Brain microvascular endothelial cell (primary cell): Measurements from ENCODE around the gene TMEM38A.
A peak's percentile ranks its signal among the peaks of the same experiment; 100 is the strongest.
"Not testable (repeated sequence)": the region's sequence is repeated elsewhere in the genome, so short reads cannot be mapped to it uniquely, and the experiment has no call there.

ENCODE experiments used
- DNase-seq: peaks from one replicate; pipeline ENCODE4 v3.0.0-alpha.2; 2020
- H3K27ac ChIP-seq: fragments of 250-450 bp; sonication (Bioruptor Pico); 2 replicates; pipeline ENCODE4 v1.5.1; 2020; ENCODE audit warnings: mild to moderate bottlenecking, moderate library complexity
- H3K27me3 ChIP-seq: fragments of 250-450 bp; sonication (Bioruptor Pico); replicated peaks from 2 replicates; pipeline ENCODE4 v1.5.1; 2020; ENCODE audit warnings: mild to moderate bottlenecking
- H3K36me3 ChIP-seq: fragments of 250-450 bp; sonication (Bioruptor Pico); replicated peaks from 2 replicates; pipeline ENCODE4 v1.5.1; 2020; ENCODE audit warnings: mild to moderate bottlenecking
- H3K4me3 ChIP-seq: 2 replicates; pipeline ENCODE4 v1.5.1; 2011; ENCODE audit warnings: low read depth, mild to moderate bottlenecking, control low read depth, low read length, moderate library complexity
- in situ Hi-C: cut with HindIII; loops from 2 replicates; pipeline ENCODE4 v1.10.0; 2017; ENCODE audit warnings: low sequenced_read_pairs, low pct_ligation_motif_present
- TF ChIP-seq, protein P1 (sequence below): IDR thresholded peaks from 2 replicates; pipeline ENCODE4 v1.5.1; 2011; ENCODE audit warnings: low read depth, mild to moderate bottlenecking, moderate library complexity, low read length, control low read depth, inconsistent platforms; ENCODE audit errors: missing control alignments

TMEM38A gene

DNA sequence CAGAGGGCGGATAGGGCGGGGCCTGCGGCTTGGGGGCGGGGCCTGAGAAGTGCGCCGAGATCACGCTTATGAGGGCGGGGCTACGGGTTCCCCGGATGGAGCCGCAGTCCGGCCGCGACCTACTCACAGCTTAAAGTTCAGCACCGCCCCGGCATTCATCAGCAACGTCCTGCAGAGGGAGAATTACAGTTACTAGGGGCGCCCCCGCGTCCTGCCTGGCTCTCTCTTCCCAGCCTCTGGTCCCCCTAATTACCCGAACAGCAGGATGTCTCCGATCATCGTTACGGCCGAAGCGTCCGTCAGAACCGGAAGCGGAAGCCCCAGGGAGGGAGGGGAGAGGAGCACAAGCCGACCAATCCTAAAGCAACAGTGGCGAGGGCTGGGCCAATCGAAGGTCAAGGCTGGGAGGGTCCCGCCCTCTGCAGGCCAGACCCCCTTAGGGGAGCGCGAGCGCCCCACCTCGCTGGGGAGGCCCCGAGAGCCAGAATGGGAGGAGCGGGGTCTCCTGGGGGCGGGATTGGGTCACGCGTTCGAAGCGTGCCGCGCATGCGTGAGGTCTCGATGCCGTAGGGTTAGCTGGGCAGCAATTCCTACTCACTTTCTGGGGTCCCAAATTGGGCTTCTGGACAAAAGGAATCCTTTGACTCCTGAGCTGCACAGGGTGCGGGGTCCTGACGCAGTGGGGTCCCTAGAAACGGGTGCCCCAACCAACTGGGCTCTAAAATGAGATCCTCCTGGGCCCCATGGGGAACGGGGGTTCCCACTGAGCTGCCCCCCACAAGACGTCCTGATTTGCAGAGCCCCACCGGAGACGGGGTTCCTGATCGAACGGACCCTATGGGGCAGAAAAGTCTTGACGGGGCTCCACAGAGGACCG lies 869 bp upstream of the TMEM38A start, which contains the start of gene SMIM7:
TSS of gene SMIM7 (minus strand) at position 313 of the 877 bp plus-strand sequence. CDS start at position 279, 34 bp downstream.
- TF ChIP-seq, protein P1, sequence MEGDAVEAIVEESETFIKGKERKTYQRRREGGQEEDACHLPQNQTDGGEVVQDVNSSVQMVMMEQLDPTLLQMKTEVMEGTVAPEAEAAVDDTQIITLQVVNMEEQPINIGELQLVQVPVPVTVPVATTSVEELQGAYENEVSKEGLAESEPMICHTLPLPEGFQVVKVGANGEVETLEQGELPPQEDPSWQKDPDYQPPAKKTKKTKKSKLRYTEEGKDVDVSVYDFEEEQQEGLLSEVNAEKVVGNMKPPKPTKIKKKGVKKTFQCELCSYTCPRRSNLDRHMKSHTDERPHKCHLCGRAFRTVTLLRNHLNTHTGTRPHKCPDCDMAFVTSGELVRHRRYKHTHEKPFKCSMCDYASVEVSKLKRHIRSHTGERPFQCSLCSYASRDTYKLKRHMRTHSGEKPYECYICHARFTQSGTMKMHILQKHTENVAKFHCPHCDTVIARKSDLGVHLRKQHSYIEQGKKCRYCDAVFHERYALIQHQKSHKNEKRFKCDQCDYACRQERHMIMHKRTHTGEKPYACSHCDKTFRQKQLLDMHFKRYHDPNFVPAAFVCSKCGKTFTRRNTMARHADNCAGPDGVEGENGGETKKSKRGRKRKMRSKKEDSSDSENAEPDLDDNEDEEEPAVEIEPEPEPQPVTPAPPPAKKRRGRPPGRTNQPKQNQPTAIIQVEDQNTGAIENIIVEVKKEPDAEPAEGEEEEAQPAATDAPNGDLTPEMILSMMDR = peak; percentile 20

DNA sequence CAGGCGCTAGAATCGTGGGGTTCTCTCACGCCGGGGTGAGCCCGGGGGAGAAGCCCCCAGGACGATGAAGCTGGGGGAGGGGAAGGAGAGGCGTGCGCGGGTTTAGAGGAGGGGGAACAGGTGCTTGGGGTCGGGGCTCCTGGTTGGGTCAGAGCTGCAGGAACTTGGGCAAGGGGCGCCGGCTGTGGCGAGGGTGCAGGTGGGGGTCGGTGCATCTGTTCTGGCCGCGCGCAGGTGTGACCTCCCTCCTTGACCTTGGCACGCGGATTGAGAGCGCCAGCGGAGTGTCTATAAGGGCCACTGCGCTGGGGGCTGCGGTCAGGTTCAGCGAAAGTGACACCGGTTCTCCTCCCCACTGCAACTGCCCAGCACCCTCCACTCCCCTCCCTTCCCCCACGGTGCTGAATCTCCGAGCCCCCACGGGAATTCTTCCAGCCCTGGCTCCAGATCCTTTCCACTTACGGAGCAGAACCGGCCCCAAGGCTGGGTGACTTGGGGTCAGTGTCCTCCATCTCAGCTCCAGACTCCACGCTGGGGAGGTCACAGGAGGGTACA lies 618 bp downstream of the TMEM38A start:
- Histone ChIP-seq H3K27ac (no peak overlapping the region), H3K27me3 (no peaks in the 10 kb centered on the region), H3K4me3 (peak overlapping the region; percentile 97), H3K36me3 (peaks cover 8% of the 10 kb centered on the region)
- in situ Hi-C loops = no loop called here
- TF ChIP-seq, protein P1 = no peak
- no peak for DNase-seq

More for the DNA sequence above, 869 bp upstream of the TMEM38A start, which contains the start of gene SMIM7:
- peak; percentile 97 for DNase-seq
- peaks cover 20% of the 10 kb centered on the region for H3K36me3 ChIP-seq
- peak within 1 kb of the TSS; percentile 97 for H3K4me3 ChIP-seq
- in situ Hi-C loops = no loop called here
- no peaks in the 10 kb centered on the region for H3K27me3 ChIP-seq
- peak within 1 kb of the TSS; percentile 83 for H3K27ac ChIP-seq

DNA sequence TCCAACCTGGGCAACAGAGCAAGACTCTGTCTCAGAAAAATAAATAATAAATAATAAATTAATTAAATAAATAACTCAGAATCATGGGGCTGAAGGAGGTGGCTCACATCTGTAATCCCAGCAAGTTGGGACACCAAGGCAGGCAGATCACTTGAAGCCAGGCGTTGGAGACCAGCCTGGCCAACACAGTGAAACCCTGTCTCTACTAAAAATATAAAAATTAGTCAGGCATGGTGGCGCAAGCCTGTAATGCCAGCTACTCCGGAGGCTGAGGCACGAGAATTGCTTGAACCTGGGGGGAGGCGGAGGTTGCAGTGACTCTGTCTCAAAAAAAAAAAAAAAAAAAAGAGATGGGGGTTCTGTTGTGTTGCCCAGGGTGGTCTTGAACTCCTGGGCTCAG lies 7.2 kb downstream of the TMEM38A start:
- TF ChIP-seq, protein P1 = no peak
- H3K27ac ChIP-seq = no peak overlapping the region
- H3K4me3 ChIP-seq = no peak overlapping the region
- no peaks in the 10 kb centered on the region for H3K27me3 ChIP-seq
- no peaks in the 10 kb centered on the region for H3K36me3 ChIP-seq
- DNase-seq = no peak
- in situ Hi-C loops = no loop called here

DNA sequence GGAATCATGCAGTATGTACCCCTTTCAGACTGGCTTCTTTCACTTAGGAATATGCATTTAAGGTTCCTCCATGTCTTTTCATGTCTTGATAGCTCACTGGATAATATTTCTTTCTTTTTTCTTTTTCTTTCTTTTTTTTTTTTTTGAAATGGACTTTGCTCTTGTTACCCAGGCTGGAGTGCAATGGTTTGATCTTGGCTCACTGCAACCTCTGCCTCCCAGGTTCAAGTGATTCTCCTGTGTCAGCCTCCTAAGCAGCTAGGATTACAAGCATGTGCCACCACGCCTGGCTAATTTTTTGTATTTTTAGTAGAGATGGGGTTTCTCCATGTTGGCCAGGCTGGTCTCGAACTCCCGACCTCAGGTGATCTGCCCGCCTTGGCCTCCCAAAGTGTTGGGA lies 7.8 kb downstream of the TMEM38A start:
- DNase-seq, H3K27ac ChIP-seq, H3K36me3 ChIP-seq, in situ Hi-C loops, H3K27me3 ChIP-seq, H3K4me3 ChIP-seq: not testable (repeated sequence)

DNA sequence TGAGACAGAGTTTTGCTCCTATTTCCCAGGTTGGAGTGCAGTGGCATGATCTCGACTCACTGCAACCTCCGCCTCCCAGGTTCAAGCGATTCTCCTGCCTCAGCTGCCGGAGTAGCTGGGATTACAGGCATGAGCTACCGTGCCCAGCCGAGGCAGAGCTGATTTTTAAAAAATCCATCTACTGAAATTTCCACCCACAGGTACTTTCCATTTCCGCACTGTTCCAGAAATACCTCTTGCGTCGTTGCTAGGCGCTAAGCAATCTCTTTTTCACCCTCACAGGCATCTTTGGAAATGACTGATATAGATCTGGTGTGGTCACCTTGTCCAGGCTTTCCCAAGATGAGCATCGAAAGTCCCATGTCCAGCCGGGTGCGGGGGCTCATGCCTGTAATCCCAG lies 9.4 kb downstream of the TMEM38A start:
- no peak for DNase-seq
- TF ChIP-seq, protein P1 = no peak
- in situ Hi-C loops = no loop called here
- Histone ChIP-seq H3K36me3 (no peaks in the 10 kb centered on the region), H3K4me3 (no peak overlapping the region), H3K27me3 (no peaks in the 10 kb centered on the region), H3K27ac (no peak overlapping the region)

DNA sequence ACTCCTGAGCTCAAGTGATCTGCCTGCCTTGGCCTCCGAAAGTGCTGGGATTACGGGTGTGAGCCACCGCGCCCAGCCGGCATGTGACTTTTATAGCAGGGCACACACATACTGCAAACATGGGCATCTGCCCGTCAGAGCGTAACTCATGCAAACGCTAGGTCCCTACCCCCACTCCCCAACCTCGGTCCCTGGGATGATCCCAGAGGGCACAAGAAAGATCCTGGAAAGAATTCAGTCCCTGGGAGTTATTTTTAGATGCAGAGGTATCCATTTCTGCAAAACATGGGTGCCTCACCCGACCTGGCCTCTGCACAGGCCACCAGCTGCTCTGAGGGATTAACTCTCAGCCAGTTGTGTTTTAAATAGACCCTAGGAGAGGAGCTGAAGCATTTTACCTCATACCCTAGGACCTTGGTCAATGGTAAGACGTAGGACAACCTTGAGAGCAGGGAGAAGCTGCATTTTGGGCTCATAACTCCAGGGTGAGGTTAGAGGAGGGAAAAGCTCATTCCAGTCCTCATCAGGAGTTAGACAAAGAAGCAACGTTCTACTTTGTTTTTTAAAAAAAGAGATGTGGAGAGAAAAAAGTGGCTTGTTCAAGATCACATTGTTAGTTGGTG lies 10.8 kb downstream of the TMEM38A start:
- H3K4me3 ChIP-seq = no peak overlapping the region
- H3K36me3 ChIP-seq = no peaks in the 10 kb centered on the region
- no peaks in the 10 kb centered on the region for H3K27me3 ChIP-seq
- TF ChIP-seq, protein P1 = no peak
- in situ Hi-C loops = no loop called here
- DNase-seq = no peak
- no peak overlapping the region for H3K27ac ChIP-seq
